Tibial nerve (tissue), 4 donors: ENCODE measurements around the gene ABI1.

Source experiments
- EP300 ChIP-seq, 2 donors: sonication (generic); formaldehyde crosslinking; IDR thresholded peaks; one replicate each; pipeline ENCODE4 v1.6.1; 2017; ENCODE audit warnings: antibody characterized with exemption in 2 of 2, mild to moderate bottlenecking in 1 of 2
- POLR2A ChIP-seq, 2 donors: fragments of 450-650 bp; IDR thresholded peaks; one replicate each; pipeline ENCODE4 v1.6.1; 2017; ENCODE audit warnings: antibody characterized with exemption in 2 of 2, mild to moderate bottlenecking in 2 of 2, moderate library complexity in 2 of 2
- TF ChIP-seq, protein P1 (sequence below), 5 experiments: fragments of 200-600 bp in 3 of 5; fragments of 450-650 bp in 2 of 5; sonication (generic) in 3 of 5; IDR thresholded peaks; one replicate each; pipeline ENCODE4 v1.5.1; 2016 to 2019; ENCODE audit warnings: antibody characterized with exemption in 5 of 5, mild to moderate bottlenecking in 3 of 5, moderate library complexity in 2 of 5

DNA sequence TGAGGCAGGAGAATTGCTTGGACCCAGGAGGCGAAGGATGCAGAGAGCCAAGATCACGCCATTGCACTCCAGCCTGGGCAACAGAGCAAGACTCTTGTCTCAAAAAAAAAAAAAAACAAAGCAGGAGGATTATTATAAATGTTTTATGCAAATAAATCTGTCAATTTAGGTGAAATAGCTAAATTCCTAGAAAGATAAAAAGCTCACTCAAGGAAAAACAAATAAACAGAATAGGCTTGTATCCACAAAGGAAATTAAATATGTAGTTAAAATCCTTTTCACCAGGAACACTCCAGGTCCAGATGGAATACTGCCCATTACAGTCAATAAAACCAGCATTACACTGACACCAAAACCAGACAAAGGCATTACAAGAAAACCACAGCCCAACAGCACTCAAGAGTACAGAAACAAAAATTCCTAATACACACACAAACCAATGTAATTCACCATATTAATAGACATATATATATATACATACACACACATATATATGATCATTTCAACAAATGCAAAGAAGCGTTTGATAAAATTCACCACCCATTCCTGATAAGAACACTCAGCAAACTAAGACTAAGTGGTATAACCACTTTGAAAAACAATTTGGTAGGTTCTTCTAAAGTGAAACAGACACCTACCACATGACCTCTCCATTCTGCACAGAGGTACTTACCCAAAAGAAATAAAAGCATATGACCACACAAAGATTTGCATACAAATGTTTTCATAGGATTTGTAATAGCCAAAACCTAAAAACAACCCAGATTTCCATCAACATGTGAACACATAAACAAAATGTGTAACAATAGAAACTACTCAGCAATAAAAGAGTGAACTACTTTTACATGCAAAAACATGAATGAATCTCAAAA lies 38.8 kb downstream of the ABI1 start:
- TF ChIP-seq, protein P1, sequence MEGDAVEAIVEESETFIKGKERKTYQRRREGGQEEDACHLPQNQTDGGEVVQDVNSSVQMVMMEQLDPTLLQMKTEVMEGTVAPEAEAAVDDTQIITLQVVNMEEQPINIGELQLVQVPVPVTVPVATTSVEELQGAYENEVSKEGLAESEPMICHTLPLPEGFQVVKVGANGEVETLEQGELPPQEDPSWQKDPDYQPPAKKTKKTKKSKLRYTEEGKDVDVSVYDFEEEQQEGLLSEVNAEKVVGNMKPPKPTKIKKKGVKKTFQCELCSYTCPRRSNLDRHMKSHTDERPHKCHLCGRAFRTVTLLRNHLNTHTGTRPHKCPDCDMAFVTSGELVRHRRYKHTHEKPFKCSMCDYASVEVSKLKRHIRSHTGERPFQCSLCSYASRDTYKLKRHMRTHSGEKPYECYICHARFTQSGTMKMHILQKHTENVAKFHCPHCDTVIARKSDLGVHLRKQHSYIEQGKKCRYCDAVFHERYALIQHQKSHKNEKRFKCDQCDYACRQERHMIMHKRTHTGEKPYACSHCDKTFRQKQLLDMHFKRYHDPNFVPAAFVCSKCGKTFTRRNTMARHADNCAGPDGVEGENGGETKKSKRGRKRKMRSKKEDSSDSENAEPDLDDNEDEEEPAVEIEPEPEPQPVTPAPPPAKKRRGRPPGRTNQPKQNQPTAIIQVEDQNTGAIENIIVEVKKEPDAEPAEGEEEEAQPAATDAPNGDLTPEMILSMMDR (IDR thresholded peaks at IDR 0.05): no peak
- TF ChIP-seq POLR2A (IDR thresholded peaks at IDR 0.05): no peak
- no peak for TF ChIP-seq EP300 (IDR thresholded peaks at IDR 0.05)
